Activated CD8-positive, alpha-beta T cell treated with anti-CD3 and anti-CD28 coated beads for 36 hours (primary cell): ENCODE data around the gene RIMKLB. TPM values are rescaled to one million over a fixed set of nuclear protein-coding genes. Genes with fewer than 3 reads are reported as not detected.
"Not testable (repeated sequence)": the region's sequence is repeated elsewhere in the genome, so short reads cannot be mapped to it uniquely, and the experiment has no call there.

Experiments used
- ATAC-seq: fragments of 200-7000 bp; cut with Tn5 transposase; one replicate; pipeline ENCODE4 v1.10.0; 2021; ENCODE audit warnings: mild to moderate bottlenecking, moderate library complexity
- CTCF ChIA-PET: fragments of 350-600 bp; sonication (Branson Sonifier 250); formaldehyde crosslinking; loops from one replicate; lab custom pipeline; 2021; ENCODE audit warnings: antibody characterized with exemption; lab: Charles Lee
- POLR2A ChIA-PET: fragments of 350-600 bp; sonication (Branson Sonifier 250); formaldehyde crosslinking; loops from one replicate; lab custom pipeline; 2021; ENCODE audit warnings: antibody characterized with exemption; lab: Charles Lee
- DNase-seq: peaks from one replicate; pipeline ENCODE4 v3.0.0-alpha.2; 2020
- H3K27ac Mint-ChIP-seq: one replicate; pipeline ENCODE4 v1.8.0; 2021; ENCODE audit warnings: mild to moderate bottlenecking, mixed read lengths
- H3K27me3 Mint-ChIP-seq: one replicate; pipeline ENCODE4 v1.8.0; 2021; ENCODE audit warnings: mixed read lengths
- H3K36me3 Mint-ChIP-seq: one replicate; pipeline ENCODE4 v1.8.0; 2021; ENCODE audit warnings: low read depth, mixed read lengths
- H3K4me1 Mint-ChIP-seq: one replicate; pipeline ENCODE4 v1.8.0; 2021; ENCODE audit warnings: low read depth, mixed read lengths
- H3K4me3 Mint-ChIP-seq: one replicate; pipeline ENCODE4 v1.8.0; 2021; ENCODE audit warnings: mild to moderate bottlenecking, moderate library complexity, mixed read lengths
- H3K9me3 Mint-ChIP-seq: one replicate; pipeline ENCODE4 v1.8.0; 2021; ENCODE audit warnings: mixed read lengths
- intact Hi-C: fragments of 100-400 bp; cut with micrococcal nuclease; formaldehyde crosslinking; loops from one replicate; pipeline ENCODE4 v1.10.0; 2022
- total RNA-seq, 2 experiments: library from RNA; stranded (reverse); gene quantifications; one replicate each; pipeline ENCODE4 v1.2.3, GENCODE V29; 2021
- TF ChIP-seq, protein P1 (sequence below): fragments of 200-600 bp; IDR thresholded peaks from one replicate; pipeline ENCODE4 v1.8.0; 2022; ENCODE audit warnings: antibody characterized with exemption, mild to moderate bottlenecking

The RIMKLB gene
- total RNA-seq, 2 experiments from 2014 or later: 7.7 to 8.6 TPM

GRCh38 chr12:8746046-8746445 is 48.3 kb downstream of the RIMKLB start:
- no peaks in the 10 kb centered on the region for H3K27me3 Mint-ChIP-seq
- ATAC-seq: no peak
- H3K4me1 Mint-ChIP-seq: no peaks in the 10 kb centered on the region
- TF ChIP-seq, protein P1, sequence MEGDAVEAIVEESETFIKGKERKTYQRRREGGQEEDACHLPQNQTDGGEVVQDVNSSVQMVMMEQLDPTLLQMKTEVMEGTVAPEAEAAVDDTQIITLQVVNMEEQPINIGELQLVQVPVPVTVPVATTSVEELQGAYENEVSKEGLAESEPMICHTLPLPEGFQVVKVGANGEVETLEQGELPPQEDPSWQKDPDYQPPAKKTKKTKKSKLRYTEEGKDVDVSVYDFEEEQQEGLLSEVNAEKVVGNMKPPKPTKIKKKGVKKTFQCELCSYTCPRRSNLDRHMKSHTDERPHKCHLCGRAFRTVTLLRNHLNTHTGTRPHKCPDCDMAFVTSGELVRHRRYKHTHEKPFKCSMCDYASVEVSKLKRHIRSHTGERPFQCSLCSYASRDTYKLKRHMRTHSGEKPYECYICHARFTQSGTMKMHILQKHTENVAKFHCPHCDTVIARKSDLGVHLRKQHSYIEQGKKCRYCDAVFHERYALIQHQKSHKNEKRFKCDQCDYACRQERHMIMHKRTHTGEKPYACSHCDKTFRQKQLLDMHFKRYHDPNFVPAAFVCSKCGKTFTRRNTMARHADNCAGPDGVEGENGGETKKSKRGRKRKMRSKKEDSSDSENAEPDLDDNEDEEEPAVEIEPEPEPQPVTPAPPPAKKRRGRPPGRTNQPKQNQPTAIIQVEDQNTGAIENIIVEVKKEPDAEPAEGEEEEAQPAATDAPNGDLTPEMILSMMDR: no peak
- ChIA-PET POLR2A (no interaction called here), CTCF (interaction anchor here (0.9 kb wide), 1 partner anchor 202 kb away, joined by 3 read pairs; no protein-coding TSS in a partner anchor)
- H3K36me3 Mint-ChIP-seq: no peaks in the 10 kb centered on the region
- no peak overlapping the region for H3K4me3 Mint-ChIP-seq
- no peak for DNase-seq
- no peaks in the 10 kb centered on the region for H3K9me3 Mint-ChIP-seq
- intact Hi-C loops: no loop called here
- no peak overlapping the region for H3K27ac Mint-ChIP-seq

GRCh38 chr12:8760076-8760475 is 62.3 kb downstream of the RIMKLB start:
- CTCF ChIA-PET, H3K27ac Mint-ChIP-seq, POLR2A ChIA-PET, H3K4me1 Mint-ChIP-seq, H3K4me3 Mint-ChIP-seq, ATAC-seq, DNase-seq, intact Hi-C loops, H3K9me3 Mint-ChIP-seq, H3K27me3 Mint-ChIP-seq: not testable (repeated sequence)
- H3K36me3 Mint-ChIP-seq: peaks cover 11% of the 10 kb centered on the region

- H3K36me3 Mint-ChIP-seq, H3K27me3 Mint-ChIP-seq, H3K9me3 Mint-ChIP-seq, H3K4me3 Mint-ChIP-seq, DNase-seq, CTCF ChIA-PET, H3K4me1 Mint-ChIP-seq, H3K27ac Mint-ChIP-seq, intact Hi-C loops, ATAC-seq, POLR2A ChIA-PET: not testable (repeated sequence)
Measured at GRCh38 chr12:8762701-8763100, 64.9 kb downstream of the RIMKLB start.

- H3K27ac Mint-ChIP-seq, H3K4me3 Mint-ChIP-seq, DNase-seq, POLR2A ChIA-PET, H3K4me1 Mint-ChIP-seq, H3K27me3 Mint-ChIP-seq, ATAC-seq, CTCF ChIA-PET, intact Hi-C loops, H3K9me3 Mint-ChIP-seq, H3K36me3 Mint-ChIP-seq: not testable (repeated sequence)
Measured at GRCh38 chr12:8766121-8766520, 68.3 kb downstream of the RIMKLB start.

GRCh38 chr12:8770499-8770898 is 72.7 kb downstream of the RIMKLB start:
- no peaks in the 10 kb centered on the region for H3K27me3 Mint-ChIP-seq
- no peak for ATAC-seq
- no peaks in the 10 kb centered on the region for H3K9me3 Mint-ChIP-seq
- intact Hi-C loops: no loop called here
- DNase-seq: no peak
- H3K4me3 Mint-ChIP-seq: no peak overlapping the region
- TF ChIP-seq, protein P1: no peak
- CTCF ChIA-PET: no interaction called here
- POLR2A ChIA-PET: no interaction called here
- H3K4me1 Mint-ChIP-seq: no peaks in the 10 kb centered on the region
- H3K27ac Mint-ChIP-seq: no peak overlapping the region
- peaks cover 1% of the 10 kb centered on the region for H3K36me3 Mint-ChIP-seq

DNA sequence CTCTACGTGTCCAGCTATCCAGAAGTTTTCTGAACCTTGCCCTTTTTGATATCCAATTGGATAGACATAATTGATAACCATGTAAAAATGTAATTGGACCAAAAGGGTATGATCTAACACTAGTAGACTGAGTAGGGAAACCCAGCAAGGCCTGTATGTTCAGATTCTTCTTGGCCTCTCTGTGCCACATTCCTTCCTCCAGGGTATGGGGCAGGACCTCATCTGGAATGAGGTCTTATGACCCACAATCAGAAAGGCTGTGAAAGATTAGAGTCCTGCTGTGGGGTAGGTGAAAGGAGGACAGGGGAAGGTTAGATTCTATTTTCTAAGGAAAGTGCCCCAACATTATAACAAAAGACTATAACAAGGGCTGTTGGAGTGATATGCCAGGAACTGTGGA is 73.3 kb downstream of the RIMKLB start:
- DNase-seq (no peak), ATAC-seq (no peak)
- TF ChIP-seq, protein P1: no peak
- H3K4me3 Mint-ChIP-seq: no peak overlapping the region
- H3K4me1 Mint-ChIP-seq: no peaks in the 10 kb centered on the region
- ChIA-PET CTCF (interaction anchor here (1.5 kb wide), 1 partner anchor 279 kb away, joined by 4 read pairs; no protein-coding TSS in a partner anchor), POLR2A (no interaction called here)
- no peaks in the 10 kb centered on the region for H3K27me3 Mint-ChIP-seq
- no peaks in the 10 kb centered on the region for H3K9me3 Mint-ChIP-seq
- intact Hi-C loops: no loop called here
- H3K36me3 Mint-ChIP-seq: peaks cover 1% of the 10 kb centered on the region
- H3K27ac Mint-ChIP-seq: no peak overlapping the region
